Adrenal gland (tissue), 12 donors: ENCODE measurements around the gene CDK14. TPM values are rescaled to one million over a fixed set of nuclear protein-coding genes. Genes with fewer than 3 reads are reported as not detected.
"Not testable (repeated sequence)": the region's sequence is repeated elsewhere in the genome, so short reads cannot be mapped to it uniquely, and the experiment has no call there.

Source experiments
- DNase-seq, 7 donors: peaks; one replicate each; pipeline ENCODE4 v3.0.0-alpha.2; 2019 to 2020
- H3K27ac ChIP-seq, 5 donors: fragments of 200-600 bp; sonication (generic) in 4 of 5; 1 replicate in 3 of 5; 2 replicates in 2 of 5; pipeline versions ENCODE4 v1.5.1 to v1.8.0; 2016 to 2020; ENCODE audit warnings: mild to moderate bottlenecking in 1 of 5
- H3K27me3 ChIP-seq: fragments of 200-600 bp; 2 replicates; pipeline ENCODE4 v1.8.0; 2021
- H3K36me3 ChIP-seq, 2 donors: fragments of 200-600 bp; replicated peaks in 1 of 2; 1 replicate in 1 of 2; 2 replicates in 1 of 2; pipeline versions ENCODE4 v1.5.1 to v1.8.0; 2018 to 2022
- H3K4me1 ChIP-seq, 2 donors: fragments of 200-600 bp; replicated peaks in 1 of 2; 1 replicate in 1 of 2; 2 replicates in 1 of 2; pipeline versions ENCODE4 v1.5.1 to v1.8.0; 2018 to 2021
- H3K4me3 ChIP-seq, 4 donors: fragments of 200-600 bp; sonication (generic) in 3 of 4; one replicate each; pipeline ENCODE4 v1.5.1; 2016 to 2018
- H3K9me3 ChIP-seq, 3 donors: fragments of 200-600 bp; sonication (generic) in 1 of 3; replicated peaks in 1 of 3; 1 replicate in 2 of 3; 2 replicates in 1 of 3; pipeline versions ENCODE4 v1.5.1 to v1.8.0; 2016 to 2021
- CTCF ChIP-seq, 6 experiments: fragments of 450-650 bp in 4 of 6; fragments of 200-600 bp in 2 of 6; sonication (generic) in 1 of 6; IDR thresholded peaks; 1 replicate in 5 of 6; 2 replicates in 1 of 6; pipeline versions ENCODE4 v1.5.1 to v1.8.0; 2016 to 2021; ENCODE audit warnings: antibody characterized with exemption in 6 of 6, mild to moderate bottlenecking in 2 of 6, moderate library complexity in 1 of 6
- POLR2A ChIP-seq, 2 donors: fragments of 450-650 bp; IDR thresholded peaks; one replicate each; pipeline ENCODE4 v1.6.1; 2017; ENCODE audit warnings: antibody characterized with exemption in 2 of 2, mild to moderate bottlenecking in 2 of 2, moderate library complexity in 1 of 2
- WGBS, 4 donors: extraction: QIAGEN DNeasy Blood & Tissue Kit in 2 of 4; methylation state at CpG; one replicate each; pipeline versions ENCODE4 v1.1.5 to v1.1.7; 2013 to 2017; 5-methylcytosine and 5-hydroxymethylcytosine counted together
- intact Hi-C, 2 donors: fragments of 100-400 bp; cut with DNase I; formaldehyde crosslinking; loops; one replicate each; pipeline versions ENCODE4 v1.14.1 to v1.15.0; 2022 to 2023
- polyA plus RNA-seq, 3 donors: library from polyadenylated mRNA; stranded (reverse); fragments of 200-250 nt in 2 of 3; fragments of 350-450 nt in 1 of 3; fragmentation: Illumina TruSeq in 1 of 3; extraction: RNeasy Lipid Tissue Mini Kit (QIAGEN cat#74804) in 1 of 3; gene quantifications; one replicate each; pipeline ENCODE4 v1.2.3, GENCODE V29; 2013 to 2014
- total RNA-seq, 9 donors: library from RNA; depleted of rRNA in 4 of 9; stranded (reverse); fragments of >200 nt in 4 of 9; fragments of 120-200 nt in 1 of 9; fragmentation: NEBNext Ultra II Directional in 1 of 9; extraction: Animal tissue kit (Norgen Biotek cat#: 25700) in 1 of 9; gene quantifications; one replicate each; pipeline versions ENCODE4 v1.1.0 to v1.2.4, GENCODE V29; 2013 to 2023
- donor health status: healthy with polysubstance abuse.
- donor health status: Bipolar disorder and iron deficiency.
- donor health status: DM: yes; HTN: yes; CAD: no.
- donor health status: DM: no; HTN: no; CAD: no.
- donor health status: DM: no; HTN: no; CAD: no.
- donor health status: DM: yes; HTN: yes; CAD: no.

Gene CDK14
- total and polyA plus RNA-seq, 12 donors, result 1.9 to 14.5 (median 7.6) TPM

DNA sequence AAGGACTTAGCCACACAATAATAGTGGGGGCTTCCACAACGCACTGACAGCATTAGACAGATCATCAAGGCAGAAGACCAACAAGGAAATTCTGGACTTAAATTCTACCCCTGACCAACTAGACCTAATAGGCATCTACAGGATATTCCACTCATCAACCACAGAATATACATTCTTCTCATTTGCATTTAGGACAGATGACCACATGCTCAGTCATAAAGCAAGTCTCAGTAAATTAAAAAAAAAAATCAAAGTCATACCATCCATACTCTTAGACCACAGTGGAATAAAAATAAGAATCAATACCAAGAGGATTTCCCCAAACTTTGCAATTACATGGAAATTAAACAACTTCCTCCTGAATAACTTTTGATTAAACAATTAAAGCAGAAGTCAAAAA is 155.9 kb downstream of the CDK14 start:
- H3K9me3 ChIP-seq, result no peaks in the 10 kb centered on the region
- H3K27ac ChIP-seq, result no peak overlapping the region
- no peak overlapping the region for H3K4me3 ChIP-seq
- WGBS, 4 donors, result 84 to 96% (median 92%) methylated on average over 1 of the region's 1 CpG
- H3K36me3 ChIP-seq, result no peaks in the 10 kb centered on the region
- TF ChIP-seq POLR2A (IDR thresholded peaks at IDR 0.05), result no peak
- no peak for TF ChIP-seq CTCF (IDR thresholded peaks at IDR 0.05)
- H3K4me1 ChIP-seq, result no peaks in the 10 kb centered on the region
- DNase-seq, result no peak
- intact Hi-C loops, result no loop called here
- no peaks in the 10 kb centered on the region for H3K27me3 ChIP-seq

DNA sequence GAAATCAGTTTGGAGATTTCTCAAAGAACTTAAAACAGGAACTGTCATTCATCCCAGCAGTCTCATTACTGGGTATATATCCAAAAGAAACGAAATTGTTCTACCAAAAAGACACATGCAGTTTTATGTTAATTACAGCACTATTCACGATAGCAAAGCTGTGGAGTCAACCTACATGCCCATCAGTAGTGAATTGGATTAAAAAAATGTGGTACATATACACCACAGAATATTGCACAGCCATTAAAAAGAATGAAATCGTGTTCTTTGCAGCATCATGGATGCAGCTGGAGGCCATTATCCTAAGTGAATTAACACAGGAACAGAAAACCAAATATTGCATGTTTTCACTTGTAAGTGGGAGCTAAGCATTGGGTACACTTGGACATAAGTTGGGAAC is 158.9 kb downstream of the CDK14 start:
- no peaks in the 10 kb centered on the region for H3K9me3 ChIP-seq
- no peaks in the 10 kb centered on the region for H3K36me3 ChIP-seq
- TF ChIP-seq CTCF (IDR thresholded peaks at IDR 0.05), result no peak
- TF ChIP-seq POLR2A (IDR thresholded peaks at IDR 0.05), result no peak
- H3K27ac ChIP-seq, result no peak overlapping the region
- H3K4me3 ChIP-seq, result no peak overlapping the region
- intact Hi-C loops, result no loop called here
- no peak for DNase-seq
- H3K27me3 ChIP-seq, result no peaks in the 10 kb centered on the region
- 66 to 83% (median 80%) methylated on average over 3 of the region's 3 CpGs for WGBS, 4 donors
- H3K4me1 ChIP-seq, result no peaks in the 10 kb centered on the region

GRCh38 chr7:90756366-90756765 is 160.2 kb downstream of the CDK14 start:
- DNase-seq, result no peak
- Histone ChIP-seq H3K27me3 (no peaks in the 10 kb centered on the region), H3K27ac (no peak overlapping the region), H3K4me3 (no peak overlapping the region), H3K36me3 (no peaks in the 10 kb centered on the region), H3K9me3 (no peaks in the 10 kb centered on the region), H3K4me1 (no peaks in the 10 kb centered on the region)
- 88 to 95% (median 90%) methylated on average over 1 of the region's 1 CpG for WGBS, 4 donors
- intact Hi-C loops, result no loop called here
- no peak for TF ChIP-seq POLR2A (IDR thresholded peaks at IDR 0.05)
- TF ChIP-seq CTCF (IDR thresholded peaks at IDR 0.05), result no peak

DNA sequence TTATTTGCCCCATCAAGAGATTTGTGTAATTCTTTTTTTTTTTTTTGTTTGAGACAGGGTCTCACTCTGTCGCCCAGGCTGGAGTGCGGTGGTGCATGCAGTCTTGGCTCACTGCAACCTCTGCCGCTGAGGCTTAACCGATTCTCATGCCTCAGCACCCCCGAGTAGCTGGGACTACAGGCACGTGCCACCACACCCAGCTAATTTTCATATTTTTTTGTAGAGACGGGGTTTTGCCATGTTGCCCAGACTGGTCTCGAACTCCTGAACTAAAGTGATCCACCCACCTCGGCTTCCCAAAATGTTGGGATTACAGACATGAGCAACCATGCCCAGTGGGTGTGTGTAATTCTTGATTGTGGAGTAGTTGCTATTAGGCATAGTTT is 161.4 kb downstream of the CDK14 start:
- H3K4me3 ChIP-seq, H3K36me3 ChIP-seq, H3K4me1 ChIP-seq, intact Hi-C loops, H3K27me3 ChIP-seq, DNase-seq, H3K27ac ChIP-seq, H3K9me3 ChIP-seq: not testable (repeated sequence)
- 91 to 95% (median 94%) methylated on average over 9 of the region's 9 CpGs for WGBS, 4 donors

- H3K4me1 ChIP-seq, result no peaks in the 10 kb centered on the region
- H3K4me3 ChIP-seq, result no peak overlapping the region
- 85 to 92% (median 89%) methylated on average over 6 of the region's 6 CpGs for WGBS, 4 donors
- intact Hi-C loops, result no loop called here
- DNase-seq, result no peak
- no peaks in the 10 kb centered on the region for H3K36me3 ChIP-seq
- no peak overlapping the region for H3K27ac ChIP-seq
- no peaks in the 10 kb centered on the region for H3K9me3 ChIP-seq
- no peak for TF ChIP-seq CTCF (IDR thresholded peaks at IDR 0.05)
- no peak for TF ChIP-seq POLR2A (IDR thresholded peaks at IDR 0.05)
- no peaks in the 10 kb centered on the region for H3K27me3 ChIP-seq
Measured at GRCh38 chr7:90758933-90759562, 162.9 kb downstream of the CDK14 start.
